GM21447 (cell line): ENCODE results near the gene SGCA.
A peak's percentile ranks its signal among the peaks of the same experiment; 100 is the strongest.

ENCODE experiments used
- ATAC-seq: cut with Tn5 transposase; IDR thresholded peaks from one replicate; pipeline ENCODE4 v1.9.1; 2021; ENCODE audit not compliant: unreplicated experiment

The SGCA gene

GRCh38 chr17:50166518-50167181 lies 845 bp downstream of the SGCA start:
- no peak for ATAC-seq

- ATAC-seq: no peak
Measured at GRCh38 chr17:50167371-50167770, 1.6 kb downstream of the SGCA start.

GRCh38 chr17:50168319-50168718 lies 2.5 kb downstream of the SGCA start:
- ATAC-seq: no peak

DNA sequence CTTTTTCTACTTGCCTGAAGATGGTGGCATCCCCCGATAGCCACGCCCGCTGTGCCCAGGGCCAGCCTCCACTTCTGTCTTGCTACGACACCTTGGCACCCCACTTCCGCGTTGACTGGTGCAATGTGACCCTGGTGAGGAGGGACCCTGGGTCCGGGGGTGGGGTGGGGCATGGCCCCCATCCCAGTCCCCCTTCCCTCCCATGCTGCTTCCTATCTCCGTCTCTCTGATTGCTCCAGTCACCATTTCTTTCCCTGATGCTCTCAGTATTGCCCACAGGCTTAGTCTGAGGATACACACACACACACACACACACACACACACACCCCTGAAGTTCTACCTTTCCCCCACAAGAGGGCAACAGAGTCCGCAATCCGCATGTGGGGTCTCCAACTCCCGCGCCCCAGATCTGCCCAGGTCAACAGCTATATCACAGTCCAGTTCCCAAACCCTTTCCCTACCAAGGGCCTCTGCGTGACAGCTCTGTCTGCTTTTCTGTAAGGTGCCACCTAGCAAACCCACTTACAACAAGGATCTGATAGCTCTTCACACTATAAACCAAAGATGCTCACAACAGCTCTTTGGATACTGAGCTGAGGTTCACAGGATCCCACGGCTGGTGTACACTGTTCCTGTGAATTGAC lies 3.4 kb downstream of the SGCA start:
- no peak for ATAC-seq

- no peak for ATAC-seq
Measured at GRCh38 chr17:50169881-50170459, 4.2 kb downstream of the SGCA start.

DNA sequence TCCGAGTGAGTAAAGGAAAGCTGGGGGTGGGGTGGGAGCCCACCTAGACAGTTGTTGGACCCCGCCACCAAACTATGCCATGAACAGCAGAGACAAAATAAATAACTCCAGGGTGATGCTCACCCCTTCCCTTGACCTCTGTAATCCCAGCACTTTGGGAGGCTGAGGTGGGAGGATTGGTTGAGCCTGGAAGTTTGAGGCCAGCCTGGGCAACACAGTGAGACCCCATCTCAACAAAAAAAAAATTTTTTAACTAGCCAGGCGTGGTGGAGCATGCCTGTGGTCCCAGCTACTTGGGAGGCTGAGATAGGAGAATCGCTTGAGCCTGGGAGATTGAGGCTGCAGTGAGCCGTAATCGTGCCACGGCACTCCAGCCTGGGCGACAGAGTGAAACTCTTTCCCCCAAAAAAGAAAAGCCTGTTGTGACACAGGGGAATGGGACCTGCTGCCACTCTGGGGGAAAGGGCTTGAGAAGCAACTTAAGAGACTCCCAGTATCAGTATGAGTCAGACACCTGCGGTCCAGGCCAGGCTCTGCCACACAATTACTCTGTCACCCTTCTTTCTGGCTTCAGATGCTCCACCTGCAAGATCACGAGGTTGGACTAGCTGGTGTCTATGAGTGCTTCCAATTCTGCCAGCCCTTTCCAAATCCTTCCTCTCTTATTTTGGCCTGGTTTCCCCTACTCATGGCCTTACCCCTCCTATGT lies 5.0 kb downstream of the SGCA start:
- ATAC-seq: peak; percentile 85

DNA sequence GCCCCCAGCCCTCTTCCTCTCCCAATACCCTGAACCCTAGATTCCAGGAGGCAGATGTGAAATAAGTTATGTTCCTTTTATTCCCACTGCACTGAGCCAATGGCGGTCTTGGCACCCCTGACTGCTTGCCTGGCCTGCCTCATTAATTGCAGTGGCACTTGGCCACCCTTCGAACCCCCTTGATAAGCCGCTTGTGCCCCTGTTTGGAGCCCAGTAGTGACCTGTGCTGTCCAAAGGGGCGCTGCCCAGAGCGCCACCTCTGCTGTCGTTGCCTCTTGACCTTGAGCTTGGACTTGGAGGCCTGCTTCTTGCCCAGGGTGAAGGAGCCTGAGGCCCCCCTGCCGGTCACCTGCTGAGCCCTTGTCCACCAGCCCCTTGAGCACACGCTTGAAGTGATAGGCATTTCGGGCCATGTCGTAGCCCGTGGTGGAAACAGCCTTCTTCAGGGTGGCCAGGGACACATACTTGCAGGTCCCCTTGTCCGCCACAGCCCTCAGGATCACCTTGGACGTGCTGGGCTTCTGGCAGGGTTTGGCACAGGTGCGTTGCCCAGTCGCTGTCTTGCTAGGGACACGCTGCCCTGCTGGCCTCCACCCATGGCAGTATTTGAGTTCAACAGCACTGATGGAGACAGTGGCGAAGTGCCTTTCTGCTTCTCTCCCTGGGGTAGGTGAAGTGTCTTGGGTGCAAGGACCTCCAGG lies 5.7 kb downstream of the SGCA start:
- no peak for ATAC-seq

GRCh38 chr17:50172130-50172529 lies 6.3 kb downstream of the SGCA start:
- ATAC-seq: no peak

- no peak for ATAC-seq
Measured at GRCh38 chr17:50172936-50173334, 7.1 kb downstream of the SGCA start.

DNA sequence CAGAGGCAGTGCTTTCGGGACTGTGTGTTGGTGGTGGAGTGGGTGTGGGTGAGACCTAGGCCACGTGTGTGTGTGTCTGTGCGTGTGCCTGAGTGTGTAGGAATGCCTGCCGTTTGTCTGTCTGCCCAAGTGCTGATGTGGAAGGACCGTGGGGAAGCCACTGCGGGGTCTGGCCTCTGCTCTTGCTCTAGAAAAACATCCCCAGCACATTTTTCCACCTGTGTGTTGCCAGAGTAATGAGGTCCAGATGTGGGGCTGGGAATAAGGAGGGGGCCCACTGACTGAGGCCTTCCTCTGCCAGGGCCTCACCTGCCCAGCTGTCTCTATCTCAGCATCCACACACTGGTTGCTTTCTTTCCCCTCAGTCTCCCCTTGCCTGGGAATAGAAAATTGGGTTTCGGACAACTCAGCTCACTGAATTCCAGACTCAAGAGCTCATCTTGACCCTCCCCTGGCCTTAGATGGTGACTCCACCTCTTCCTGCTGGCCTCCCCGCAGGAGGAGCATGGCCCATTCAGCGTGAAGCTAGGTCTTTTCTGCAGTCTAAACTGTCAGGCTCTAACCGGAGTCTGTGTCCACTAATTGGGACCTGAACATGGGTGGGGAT lies 7.6 kb downstream of the SGCA start:
- no peak for ATAC-seq

GRCh38 chr17:50174444-50174843 lies 8.6 kb downstream of the SGCA start:
- no peak for ATAC-seq

GRCh38 chr17:50175035-50175807 lies 9.4 kb downstream of the SGCA start:
- ATAC-seq: no peak

GRCh38 chr17:50176559-50177357 lies 11.0 kb downstream of the SGCA start:
- no peak for ATAC-seq

DNA sequence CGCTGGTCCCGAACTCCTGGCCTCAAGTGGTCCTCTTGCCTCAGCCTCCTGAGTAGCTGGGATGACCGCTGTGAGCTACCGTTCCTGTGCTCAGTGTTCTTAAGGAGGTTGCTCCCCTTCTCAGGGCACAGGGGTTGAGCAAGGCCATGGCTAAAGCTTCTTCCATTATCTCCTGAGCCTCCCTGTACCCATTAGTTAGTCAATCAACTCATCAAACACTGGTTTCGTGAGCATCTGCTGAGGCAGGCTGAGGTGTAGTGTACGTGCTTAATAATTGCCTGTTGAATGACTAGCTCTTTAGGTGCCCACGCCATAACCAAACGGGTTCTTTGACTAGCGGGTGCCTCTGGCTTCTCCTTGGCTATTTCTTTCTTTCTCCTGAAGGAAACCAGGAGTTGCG lies 11.7 kb downstream of the SGCA start:
- no peak for ATAC-seq

DNA sequence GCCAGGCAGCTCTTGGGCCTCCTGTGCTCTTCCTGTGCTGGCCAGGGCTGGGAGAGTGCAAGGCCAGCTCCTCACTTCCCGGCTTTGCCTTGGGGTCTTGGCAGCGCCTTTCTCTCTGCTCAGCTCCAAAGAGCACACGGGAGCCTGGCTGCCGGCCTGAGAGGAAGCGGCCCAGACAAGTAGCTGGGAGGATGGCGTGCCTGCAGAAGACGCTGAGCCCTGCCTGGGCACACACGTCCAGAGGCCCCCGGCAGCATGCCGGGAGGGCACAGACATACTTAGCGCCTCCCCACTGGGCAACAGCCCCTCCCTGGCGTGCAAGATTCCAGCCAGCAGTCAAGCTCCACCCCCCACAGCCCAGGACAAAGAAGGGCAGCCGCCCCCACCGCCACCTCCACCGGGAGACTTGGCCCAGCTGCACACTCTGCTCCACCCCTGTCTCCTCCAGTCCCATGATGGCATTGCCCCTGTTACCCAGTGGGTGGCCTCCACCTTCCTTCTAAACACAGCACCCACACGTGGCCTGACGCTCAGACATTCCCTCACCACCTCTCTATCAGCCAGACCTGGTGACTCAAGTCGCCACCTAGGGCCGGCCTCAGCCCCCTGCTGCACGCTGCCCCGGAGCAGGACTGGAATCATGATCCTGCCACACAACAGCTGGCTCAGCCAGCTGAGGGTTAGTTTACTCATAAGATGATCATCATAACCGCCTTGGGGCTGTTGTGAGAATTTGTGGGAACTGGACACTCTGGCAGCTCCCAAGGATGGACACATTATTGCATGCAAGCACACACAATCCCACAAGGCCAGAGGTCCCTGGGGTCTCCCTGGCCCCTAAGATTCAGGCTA lies 12.4 kb downstream of the SGCA start:
- ATAC-seq: peak; percentile 71

- ATAC-seq: no peak
Measured at GRCh38 chr17:50180111-50180510, 14.3 kb downstream of the SGCA start.

- no peak for ATAC-seq
Measured at GRCh38 chr17:50180620-50181019, 14.8 kb downstream of the SGCA start.

DNA sequence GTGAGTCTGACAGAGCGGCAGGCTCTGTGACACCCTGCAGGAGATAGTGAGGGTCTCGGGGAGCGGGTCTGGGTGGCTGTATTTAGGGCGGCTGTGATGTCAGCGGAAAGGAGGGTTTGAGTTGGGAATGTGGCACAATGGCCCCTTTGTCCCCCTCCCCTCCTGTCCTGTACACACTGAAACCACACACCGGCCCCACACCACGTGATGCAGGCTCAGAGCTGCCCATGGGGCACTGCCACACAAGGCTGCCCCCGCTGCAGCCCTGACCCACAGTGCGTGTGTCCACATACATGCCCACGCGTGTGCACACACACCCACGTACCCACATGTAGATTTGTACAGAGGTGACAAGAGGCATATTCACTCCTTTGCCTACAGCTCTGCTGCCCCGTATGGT lies 15.3 kb downstream of the SGCA start:
- ATAC-seq: no peak
